OCI-LY1 (cell line): ENCODE results near the gene PNPLA7.
A peak's percentile ranks its signal among the peaks of the same experiment; 100 is the strongest.

Experiments used
- H2AFZ ChIP-seq: fragments of 200-600 bp; sonication (generic), shearing (Covaris generic); 2 replicates; pipeline ENCODE4 v1.6.0; 2014; ENCODE audit warnings: antibody characterized with exemption, mild to moderate bottlenecking, low read length
- H3F3A ChIP-seq: fragments of 200-600 bp; sonication (generic), shearing (Covaris generic); 2 replicates; pipeline ENCODE4 v1.6.0; 2014; ENCODE audit warnings: mild to moderate bottlenecking, antibody characterized with exemption, low read length, moderate library complexity; ENCODE audit not compliant: insufficient read depth
- H3K27ac ChIP-seq: fragments of 200-600 bp; sonication (generic); 2 replicates; pipeline ENCODE4 v1.5.1; 2014; ENCODE audit warnings: low read length, mixed run types, mild to moderate bottlenecking, low read depth; ENCODE audit not compliant: poor library complexity, severe bottlenecking
- H3K27me3 ChIP-seq: fragments of 200-600 bp; sonication (generic); 2 replicates; pipeline ENCODE4 v1.6.0; 2014; ENCODE audit warnings: antibody characterized with exemption, mild to moderate bottlenecking, low read length, moderate library complexity; ENCODE audit not compliant: insufficient read depth
- H3K36me3 ChIP-seq: fragments of 200-600 bp; sonication (generic); 2 replicates; pipeline ENCODE4 v1.6.1; 2014; ENCODE audit warnings: mild to moderate bottlenecking, antibody characterized with exemption, low read length, moderate library complexity, mixed read lengths; ENCODE audit not compliant: insufficient read depth
- H3K4me1 ChIP-seq: fragments of 200-600 bp; sonication (generic); 2 replicates; pipeline ENCODE4 v1.5.1; 2014; ENCODE audit warnings: mild to moderate bottlenecking, low read length, moderate library complexity; ENCODE audit not compliant: insufficient read depth, severe bottlenecking
- H3K4me2 ChIP-seq: fragments of 200-600 bp; sonication (generic), shearing (Covaris generic); 2 replicates; pipeline ENCODE4 v1.6.1; 2014; ENCODE audit warnings: low read length
- H3K4me3 ChIP-seq: fragments of 200-600 bp; sonication (generic); 2 replicates; pipeline ENCODE4 v1.5.1; 2014; ENCODE audit warnings: low read length, low read depth, mild to moderate bottlenecking, mixed read lengths; ENCODE audit not compliant: poor library complexity, severe bottlenecking
- H3K79me2 ChIP-seq: fragments of 200-600 bp; shearing (Covaris generic); 2 replicates; pipeline ENCODE4 v1.6.1; 2016; ENCODE audit warnings: mixed run types, low read length, mixed read lengths; ENCODE audit not compliant: insufficient read depth
- H3K9ac ChIP-seq: fragments of 200-600 bp; sonication (generic), shearing (Covaris generic); 2 replicates; pipeline ENCODE4 v1.6.1; 2014; ENCODE audit warnings: mild to moderate bottlenecking, low read length, mixed read lengths
- H3K9me2 ChIP-seq: fragments of 200-600 bp; sonication (generic), shearing (Covaris generic); 2 replicates; pipeline ENCODE4 v1.6.1; 2014; ENCODE audit warnings: low read depth, mild to moderate bottlenecking, low read length, mixed read lengths
- H3K9me3 ChIP-seq: fragments of 200-600 bp; shearing (Covaris generic); 2 replicates; pipeline ENCODE4 v1.6.1; 2014; ENCODE audit warnings: low read length, mixed read lengths
- H4K20me1 ChIP-seq: fragments of 200-600 bp; sonication (generic), shearing (Covaris generic); 2 replicates; pipeline ENCODE4 v1.6.0; 2016; ENCODE audit warnings: mild to moderate bottlenecking, low read length; ENCODE audit not compliant: insufficient read depth
- CTCF ChIP-seq: fragments of 200-600 bp; sonication (generic), shearing (Covaris generic); IDR thresholded peaks from 2 replicates; pipeline ENCODE4 v1.5.1; 2017; ENCODE audit warnings: mild to moderate bottlenecking, antibody characterized with exemption, low read length, moderate library complexity, mixed read lengths
- EZH2 ChIP-seq: fragments of 200-600 bp; sonication (generic), shearing (Covaris generic); IDR thresholded peaks from 2 replicates; pipeline ENCODE4 v1.8.0; 2017; ENCODE audit warnings: borderline replicate concordance, mixed run types, mild to moderate bottlenecking, antibody characterized with exemption, low read length, moderate library complexity, mixed read lengths

The PNPLA7 gene

DNA sequence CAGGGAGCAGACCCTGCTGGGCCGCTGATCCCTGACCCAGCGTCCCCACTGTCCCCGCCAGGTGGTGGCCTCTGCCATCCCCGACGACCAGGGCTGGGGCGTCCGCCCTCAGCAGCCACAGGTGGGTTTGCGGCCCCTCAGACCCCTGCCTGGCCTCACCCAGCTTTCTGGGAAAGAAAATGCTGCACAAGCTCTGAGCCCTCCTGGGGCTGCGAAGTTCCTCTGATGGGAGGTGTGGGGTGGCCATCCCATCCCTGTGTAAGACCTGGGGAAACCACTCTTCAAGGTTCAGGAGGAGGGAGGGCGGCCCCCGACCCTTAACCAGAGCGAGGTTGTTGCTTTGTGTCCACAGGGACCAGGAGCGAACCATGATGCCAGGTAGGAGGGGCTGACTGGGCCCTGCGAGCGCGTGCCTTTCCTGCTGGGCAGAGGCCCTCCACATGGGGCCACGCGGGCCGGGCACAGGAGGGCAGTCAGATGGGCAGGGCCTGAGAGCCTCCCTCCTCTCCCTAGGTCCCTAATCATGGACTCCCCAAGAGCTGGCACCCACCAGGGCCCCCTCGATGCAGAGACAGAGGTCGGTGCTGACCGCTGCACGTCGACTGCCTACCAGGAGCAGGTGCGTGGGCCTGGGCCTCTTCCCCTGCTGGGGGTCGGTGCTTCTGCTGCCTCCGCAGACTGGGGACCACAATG is 119.3 kb downstream of the PNPLA7 start:
- Histone ChIP-seq H2AFZ (no peak overlapping the region), H3K79me2 (no peaks in the 10 kb centered on the region), H3K9me3 (no peaks in the 10 kb centered on the region), H3F3A (no peaks in the 10 kb centered on the region), H3K4me3 (no peak overlapping the region), H3K36me3 (no peaks in the 10 kb centered on the region), H3K9me2 (no peaks in the 10 kb centered on the region), H3K4me2 (no peak overlapping the region), H3K4me1 (peaks cover 17% of the 10 kb centered on the region), H3K27ac (no peak overlapping the region), H3K9ac (no peak overlapping the region), H4K20me1 (no peaks in the 10 kb centered on the region), H3K27me3 (peaks cover 24% of the 10 kb centered on the region; the same call in 1 of the 2 replicates)
- no peak for TF ChIP-seq CTCF

- Histone ChIP-seq H3K4me1 (peaks cover 17% of the 10 kb centered on the region), H3K4me3 (peak overlapping the region; percentile 39), H3K9ac (no peak overlapping the region), H3K4me2 (peak overlapping the region; percentile 51), H3K79me2 (no peaks in the 10 kb centered on the region), H3K9me2 (no peaks in the 10 kb centered on the region), H2AFZ (no peak overlapping the region), H3K27me3 (peaks cover 24% of the 10 kb centered on the region; the same call in 1 of the 2 replicates), H3F3A (no peaks in the 10 kb centered on the region), H3K36me3 (no peaks in the 10 kb centered on the region), H3K27ac (no peak overlapping the region), H3K9me3 (no peaks in the 10 kb centered on the region), H4K20me1 (no peaks in the 10 kb centered on the region)
- TF ChIP-seq EZH2 (no peak), CTCF (no peak)
Observed at GRCh38 chr9:137429974-137430722, 120.1 kb downstream of the PNPLA7 start.

DNA sequence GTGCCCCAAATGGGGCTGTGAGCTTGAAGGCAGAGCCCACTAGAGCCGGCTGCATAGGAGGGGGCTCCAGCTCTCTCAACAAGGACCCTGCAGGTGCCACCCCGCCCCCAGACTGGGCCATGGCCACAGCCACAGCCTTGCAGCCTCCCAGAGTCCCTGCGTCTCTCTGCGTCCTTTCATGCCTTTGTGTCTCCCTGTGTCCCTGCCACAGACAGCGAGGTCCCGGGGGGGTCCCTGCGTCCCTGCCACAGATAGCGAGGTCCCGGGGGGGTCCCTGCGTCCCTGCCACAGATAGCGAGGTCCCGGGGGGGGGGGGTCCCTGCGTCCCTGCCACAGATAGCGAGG is 120.7 kb downstream of the PNPLA7 start:
- Histone ChIP-seq H3K9me3 (no peaks in the 10 kb centered on the region), H2AFZ (no peak overlapping the region), H3F3A (no peaks in the 10 kb centered on the region), H3K36me3 (no peaks in the 10 kb centered on the region), H3K4me2 (no peak overlapping the region; the same call in 1 of the 2 replicates), H4K20me1 (no peaks in the 10 kb centered on the region), H3K79me2 (no peaks in the 10 kb centered on the region), H3K9me2 (no peaks in the 10 kb centered on the region), H3K4me1 (peaks cover 22% of the 10 kb centered on the region), H3K9ac (no peak overlapping the region), H3K27ac (no peak overlapping the region), H3K27me3 (peaks cover 19% of the 10 kb centered on the region; the same call in 1 of the 2 replicates), H3K4me3 (no peak overlapping the region)
- TF ChIP-seq EZH2 (no peak), CTCF (no peak)
